OCI-LY7 (cell line): ENCODE measurements around the gene IRX6. TPM values are rescaled to one million over a fixed set of nuclear protein-coding genes. Genes with fewer than 3 reads are reported as not detected.

Source experiments
- BruUV-seq: library from RNA; stranded (reverse); fragments of 400-500 nt; replicated peaks from 2 replicates; lab custom pipeline; 2021; lab: Mats Ljungman, UMichigan
- CTCF ChIA-PET: fragments of 300-600 bp; sonication (Branson Sonifier 250); formaldehyde crosslinking; loops from one replicate; lab custom pipeline; 2022; ENCODE audit warnings: antibody characterized with exemption; ENCODE audit not compliant: unreplicated experiment; lab: Charles Lee
- POLR2A ChIA-PET: fragments of 300-600 bp; sonication (Branson Sonifier 250); formaldehyde crosslinking; loops from one replicate; lab custom pipeline; 2022; ENCODE audit warnings: antibody characterized with exemption; lab: Charles Lee
- DNase-seq: peaks from one replicate; pipeline ENCODE4 v3.0.0-alpha.2; 2015; ENCODE audit warnings: low spot score
- H2AFZ ChIP-seq: fragments of 200-600 bp; sonication (generic), shearing (Covaris generic); 2 replicates; pipeline ENCODE4 v1.6.1; 2014; ENCODE audit warnings: mild to moderate bottlenecking, antibody characterized with exemption, low read length, moderate library complexity
- H3K27ac ChIP-seq: fragments of 200-600 bp; sonication (generic); 2 replicates; pipeline ENCODE4 v1.5.1; 2014; ENCODE audit warnings: mixed run types, low read depth, mild to moderate bottlenecking, moderate library complexity, low read length, inconsistent platforms; ENCODE audit not compliant: poor library complexity, severe bottlenecking
- H3K36me3 ChIP-seq: fragments of 200-600 bp; sonication (generic); 2 replicates; pipeline ENCODE4 v1.6.1; 2014; ENCODE audit warnings: mild to moderate bottlenecking, antibody characterized with exemption, low read length, moderate library complexity, mixed read lengths; ENCODE audit not compliant: insufficient read depth
- H3K4me1 ChIP-seq: fragments of 200-600 bp; sonication (generic); 2 replicates; pipeline ENCODE4 v1.5.1; 2014; ENCODE audit warnings: mild to moderate bottlenecking, low read length; ENCODE audit not compliant: insufficient read depth, poor library complexity, severe bottlenecking
- H3K4me2 ChIP-seq: fragments of 200-600 bp; sonication (generic); 2 replicates; pipeline ENCODE4 v1.6.1; 2014; ENCODE audit warnings: mild to moderate bottlenecking, low read length
- H3K4me3 ChIP-seq: fragments of 200-600 bp; sonication (generic); 2 replicates; pipeline ENCODE4 v1.5.1; 2014; ENCODE audit warnings: mild to moderate bottlenecking, low read depth, low read length; ENCODE audit not compliant: poor library complexity, severe bottlenecking
- H3K79me2 ChIP-seq: fragments of 200-600 bp; sonication (generic); 2 replicates; pipeline ENCODE4 v1.6.1; 2016; ENCODE audit warnings: low read depth, mild to moderate bottlenecking, low read length, moderate library complexity, mixed read lengths; ENCODE audit not compliant: insufficient read depth
- H3K9me2 ChIP-seq: fragments of 200-600 bp; sonication (generic); 2 replicates; pipeline ENCODE4 v1.6.1; 2016; ENCODE audit warnings: mild to moderate bottlenecking, low read length, mixed read lengths; ENCODE audit not compliant: insufficient read depth
- H3K9me3 ChIP-seq: fragments of 200-600 bp; sonication (generic); 2 replicates; pipeline ENCODE4 v1.6.1; 2014; ENCODE audit warnings: mild to moderate bottlenecking, mixed run types, low read length, mixed read lengths
- H4K20me1 ChIP-seq: fragments of 200-600 bp; sonication (generic); 2 replicates; pipeline ENCODE4 v1.6.1; 2014; ENCODE audit warnings: mild to moderate bottlenecking, antibody characterized with exemption, low read length, moderate library complexity, mixed read lengths; ENCODE audit not compliant: insufficient read depth
- CTCF ChIP-seq: fragments of 200-600 bp; sonication (generic); conservative IDR thresholded peaks from 2 replicates; pipeline ENCODE4 v1.5.1; 2014; ENCODE audit warnings: mild to moderate bottlenecking, antibody characterized with exemption, low read length, moderate library complexity, mixed read lengths
- EZH2phosphoT487 ChIP-seq: fragments of 200-600 bp; sonication (generic); IDR thresholded peaks from 2 replicates; pipeline ENCODE4 v1.6.1; 2018; ENCODE audit warnings: low read depth, borderline replicate concordance, mild to moderate bottlenecking, mixed run types, antibody characterized with exemption, low read length, moderate library complexity, mixed read lengths
- intact Hi-C: fragments of 100-400 bp; cut with micrococcal nuclease; formaldehyde crosslinking; loops from one replicate; pipeline ENCODE4 v1.10.0; 2022; ENCODE audit not compliant: unreplicated experiment
- total RNA-seq, 2 experiments: library from RNA; depleted of rRNA in 1 of 2; stranded (reverse); fragments of >200 nt in 1 of 2; shearing (Covaris generic) in 1 of 2; gene quantifications; 2 replicates each; pipeline ENCODE4 v1.2.3, GENCODE V29; 2014 to 2022

Gene IRX6
- total RNA-seq, 2 experiments from 2014 or later = not detected

- Histone ChIP-seq H3K79me2 (no peaks in the 10 kb centered on the region), H3K4me1 (peaks cover 11% of the 10 kb centered on the region), H4K20me1 (no peaks in the 10 kb centered on the region), H3K9me2 (no peaks in the 10 kb centered on the region), H3K4me3 (no peak overlapping the region), H3K9me3 (no peaks in the 10 kb centered on the region), H3K27ac (no peak overlapping the region), H2AFZ (no peak overlapping the region), H3K36me3 (no peaks in the 10 kb centered on the region), H3K4me2 (no peak overlapping the region)
- TF ChIP-seq EZH2phosphoT487 (no peak), CTCF (no peak)
- CTCF ChIA-PET = no interaction called here
- DNase-seq = no peak
- intact Hi-C loops = no loop called here
- POLR2A ChIA-PET = no interaction called here
- no TSS peak for BruUV-seq
Measured at GRCh38 chr16:55328611-55329569, 4.9 kb downstream of the IRX6 start.

GRCh38 chr16:55329791-55330428 lies 5.9 kb downstream of the IRX6 start:
- no peak for DNase-seq
- BruUV-seq = no TSS peak
- Histone ChIP-seq H3K27ac (no peak overlapping the region), H2AFZ (no peak overlapping the region), H3K4me1 (peaks cover 19% of the 10 kb centered on the region), H3K4me2 (no peak overlapping the region), H3K9me3 (no peaks in the 10 kb centered on the region), H3K9me2 (no peaks in the 10 kb centered on the region), H3K4me3 (no peak overlapping the region), H3K79me2 (no peaks in the 10 kb centered on the region), H3K36me3 (no peaks in the 10 kb centered on the region), H4K20me1 (no peaks in the 10 kb centered on the region)
- ChIA-PET CTCF (no interaction called here), POLR2A (no interaction called here)
- TF ChIP-seq CTCF (no peak), EZH2phosphoT487 (no peak)
- intact Hi-C loops = no loop called here
